ENCODE measurements around the gene SIDT1.

SIDT1 gene

GRCh38 chr3:113531826-113532697, at the start of gene SIDT1:
Gene SIDT1, plus strand, starts transcription at chr3:113532555. Its CDS starts 467 bp downstream, at chr3:113533022.
- DNase-seq = no peak

- DNase-seq = no peak
Observed at GRCh38 chr3:113485161-113485609, 47.2 kb upstream of the SIDT1 start.

- DNase-seq = peak; percentile 25
Observed at GRCh38 chr3:113495035-113495434, 37.3 kb upstream of the SIDT1 start.

- DNase-seq = peak; percentile 6
Observed at GRCh38 chr3:113496924-113497323, 35.4 kb upstream of the SIDT1 start.

GRCh38 chr3:113498221-113499005, 33.9 kb upstream of the SIDT1 start:
- no peak for DNase-seq

- no peak for DNase-seq
Observed at GRCh38 chr3:113499081-113499480, 33.3 kb upstream of the SIDT1 start.

GRCh38 chr3:113501597-113501996, 30.8 kb upstream of the SIDT1 start:
- no peak for DNase-seq

GRCh38 chr3:113505867-113506266, 26.5 kb upstream of the SIDT1 start:
- no peak for DNase-seq

- no peak for DNase-seq
Observed at GRCh38 chr3:113507501-113508067, 24.8 kb upstream of the SIDT1 start.

- DNase-seq = no peak
Observed at GRCh38 chr3:113508966-113509365, 23.4 kb upstream of the SIDT1 start.

- no peak for DNase-seq
Observed at GRCh38 chr3:113514265-113514769, 18.0 kb upstream of the SIDT1 start.

- no peak for DNase-seq
Observed at GRCh38 chr3:113516115-113516505, 16.2 kb upstream of the SIDT1 start.

- DNase-seq = no peak
Observed at GRCh38 chr3:113521981-113522380, 10.4 kb upstream of the SIDT1 start.

GRCh38 chr3:113523241-113523640, 9.1 kb upstream of the SIDT1 start:
- DNase-seq = no peak

GRCh38 chr3:113532698-113533533, 561 bp downstream of the SIDT1 start:
- DNase-seq = no peak

- DNase-seq = no peak
Observed at GRCh38 chr3:113533534-113533892, 1.2 kb downstream of the SIDT1 start.

GRCh38 chr3:113534365-113534764, 2.0 kb downstream of the SIDT1 start:
- no peak for DNase-seq

GRCh38 chr3:113535898-113536297, 3.5 kb downstream of the SIDT1 start:
- DNase-seq = no peak

- no peak for DNase-seq
Observed at GRCh38 chr3:113536627-113537101, 4.3 kb downstream of the SIDT1 start.

- DNase-seq = no peak
Observed at GRCh38 chr3:113537155-113537554, 4.8 kb downstream of the SIDT1 start.

- no peak for DNase-seq
Observed at GRCh38 chr3:113541519-113541918, 9.2 kb downstream of the SIDT1 start.

- no peak for DNase-seq
Observed at GRCh38 chr3:113545594-113545993, 13.2 kb downstream of the SIDT1 start.
